Gastroesophageal sphincter (tissue), 3 donors: ENCODE data around the gene THSD4.

ENCODE experiments used
- EP300 ChIP-seq: sonication (generic); formaldehyde crosslinking; IDR thresholded peaks from one replicate; pipeline ENCODE4 v1.6.1; 2017; ENCODE audit warnings: antibody characterized with exemption, mild to moderate bottlenecking
- POLR2A ChIP-seq, 2 donors: fragments of 450-650 bp; IDR thresholded peaks; one replicate each; pipeline ENCODE4 v1.6.1; 2017; ENCODE audit warnings: antibody characterized with exemption in 2 of 2, mild to moderate bottlenecking in 2 of 2, moderate library complexity in 1 of 2
- POLR2AphosphoS5 ChIP-seq: sonication (generic); formaldehyde crosslinking; IDR thresholded peaks from one replicate; pipeline ENCODE4 v1.6.1; 2017; ENCODE audit warnings: antibody characterized with exemption
- TF ChIP-seq, protein P1 (sequence below), 4 experiments: fragments of 200-600 bp in 2 of 4; fragments of 450-650 bp in 2 of 4; sonication (generic) in 1 of 4; IDR thresholded peaks; one replicate each; pipeline ENCODE4 v1.5.1; 2017 to 2019; ENCODE audit warnings: antibody characterized with exemption in 4 of 4, mild to moderate bottlenecking in 2 of 4, moderate library complexity in 2 of 4

DNA sequence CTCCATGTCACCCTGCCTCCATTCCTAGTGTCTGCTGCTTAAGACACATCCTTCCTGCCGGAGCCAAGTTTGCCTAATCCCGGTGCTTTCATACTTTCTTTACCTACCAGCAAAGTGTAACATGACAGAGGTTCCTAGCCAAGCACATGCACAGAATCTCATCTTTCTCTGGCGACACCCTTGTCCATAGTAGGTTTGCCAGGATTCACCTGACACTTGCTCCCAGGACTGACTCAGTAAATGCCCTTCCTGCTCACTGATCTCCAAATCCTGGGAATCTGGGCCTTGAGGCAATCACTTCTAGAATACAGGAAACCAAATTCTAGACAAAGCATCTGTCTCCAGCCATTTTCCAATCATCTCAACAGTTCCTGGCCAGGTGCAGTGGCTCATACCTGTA lies 684.9 kb downstream of the THSD4 start:
- TF ChIP-seq POLR2AphosphoS5 = no peak
- TF ChIP-seq, protein P1, sequence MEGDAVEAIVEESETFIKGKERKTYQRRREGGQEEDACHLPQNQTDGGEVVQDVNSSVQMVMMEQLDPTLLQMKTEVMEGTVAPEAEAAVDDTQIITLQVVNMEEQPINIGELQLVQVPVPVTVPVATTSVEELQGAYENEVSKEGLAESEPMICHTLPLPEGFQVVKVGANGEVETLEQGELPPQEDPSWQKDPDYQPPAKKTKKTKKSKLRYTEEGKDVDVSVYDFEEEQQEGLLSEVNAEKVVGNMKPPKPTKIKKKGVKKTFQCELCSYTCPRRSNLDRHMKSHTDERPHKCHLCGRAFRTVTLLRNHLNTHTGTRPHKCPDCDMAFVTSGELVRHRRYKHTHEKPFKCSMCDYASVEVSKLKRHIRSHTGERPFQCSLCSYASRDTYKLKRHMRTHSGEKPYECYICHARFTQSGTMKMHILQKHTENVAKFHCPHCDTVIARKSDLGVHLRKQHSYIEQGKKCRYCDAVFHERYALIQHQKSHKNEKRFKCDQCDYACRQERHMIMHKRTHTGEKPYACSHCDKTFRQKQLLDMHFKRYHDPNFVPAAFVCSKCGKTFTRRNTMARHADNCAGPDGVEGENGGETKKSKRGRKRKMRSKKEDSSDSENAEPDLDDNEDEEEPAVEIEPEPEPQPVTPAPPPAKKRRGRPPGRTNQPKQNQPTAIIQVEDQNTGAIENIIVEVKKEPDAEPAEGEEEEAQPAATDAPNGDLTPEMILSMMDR (IDR thresholded peaks at IDR 0.05) = no peak
- TF ChIP-seq POLR2A (IDR thresholded peaks at IDR 0.05) = no peak
- TF ChIP-seq EP300 = no peak
